T follicular helper cell (primary cell): ENCODE data around the gene SLC43A3.
"Not testable (repeated sequence)": the region's sequence is repeated elsewhere in the genome, so short reads cannot be mapped to it uniquely, and the experiment has no call there.

Experiments
- DNase-seq: peaks from one replicate; pipeline ENCODE4 v3.0.0-alpha.2; 2020; ENCODE audit warnings: low read depth

Gene SLC43A3

DNA sequence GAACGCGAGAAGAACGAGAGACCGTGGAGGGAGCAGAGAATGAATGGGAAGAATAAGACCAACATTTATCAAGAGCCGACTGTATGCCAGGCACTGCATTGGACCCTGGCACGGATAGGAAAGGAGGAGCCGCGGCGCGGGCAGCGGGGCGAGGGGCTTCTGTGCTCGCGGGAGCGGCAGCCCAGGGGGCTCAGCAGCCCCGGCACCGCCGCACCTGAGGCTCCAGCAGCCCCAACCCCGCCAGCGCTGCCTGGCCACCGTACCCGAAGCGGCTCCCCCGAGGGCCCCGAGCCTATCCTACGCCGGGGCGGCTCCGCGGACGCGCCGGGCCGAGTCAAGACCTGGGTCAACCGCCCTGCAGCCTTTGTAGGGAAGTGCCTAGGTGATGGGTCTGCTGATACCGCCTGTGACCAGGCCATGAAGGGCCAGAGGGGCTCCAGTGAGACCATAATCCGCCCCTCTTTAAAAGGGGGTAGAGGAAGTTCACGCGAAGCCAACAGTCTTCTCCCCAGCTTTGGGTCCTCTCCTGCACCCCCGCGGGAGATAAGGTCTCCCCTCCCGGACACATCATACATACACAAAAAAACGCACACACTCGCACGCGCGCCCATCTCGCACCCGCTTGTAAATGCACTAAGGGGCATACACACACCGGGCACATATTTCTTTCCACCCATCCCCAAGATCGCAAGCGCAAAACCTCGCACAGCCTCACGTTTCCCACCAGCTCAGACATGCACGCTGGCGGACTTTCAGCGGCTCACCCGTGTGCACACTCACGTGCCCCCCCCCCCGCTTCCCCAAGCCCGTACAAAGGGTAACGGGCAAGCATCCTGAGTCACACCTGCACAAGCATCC, 32.5 kb upstream of the SLC43A3 start:
- DNase-seq: no peak

DNA sequence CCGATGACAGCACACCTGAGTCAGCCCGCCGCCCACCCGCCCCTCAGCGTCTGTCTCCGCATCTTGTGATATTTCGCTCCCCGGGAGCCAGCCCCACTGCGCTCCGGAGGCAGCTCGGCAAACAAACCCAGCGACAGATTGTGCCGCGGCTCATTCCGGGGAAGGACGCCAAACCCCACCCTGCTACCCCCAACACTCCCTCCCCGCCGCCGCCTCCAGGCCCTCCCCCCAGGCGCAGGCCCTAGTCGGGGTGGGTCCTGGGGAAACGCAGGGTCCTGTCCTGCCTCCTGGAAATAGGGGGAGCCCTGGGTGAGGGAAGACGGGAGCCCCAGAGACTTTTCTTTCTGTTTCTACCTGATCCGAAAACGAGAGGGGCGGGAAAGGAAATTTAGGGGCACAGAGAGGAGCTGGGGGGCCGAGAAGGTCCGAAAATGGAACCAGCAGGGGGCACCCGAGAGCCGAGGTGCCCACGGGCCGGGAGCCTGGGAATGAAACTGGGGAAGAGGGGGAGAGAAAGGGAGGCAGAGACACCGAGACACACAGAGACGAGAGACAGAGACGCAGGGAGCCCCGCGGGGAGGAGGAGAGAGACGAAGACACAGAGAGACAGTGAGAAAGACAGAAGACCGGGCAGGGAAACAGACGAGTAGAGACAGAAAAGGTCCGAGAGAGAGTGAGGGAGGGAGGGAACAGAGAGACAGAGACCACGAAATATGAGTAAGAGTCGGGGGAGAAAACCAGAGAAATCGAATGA, 31.7 kb upstream of the SLC43A3 start:
- DNase-seq: no peak

DNA sequence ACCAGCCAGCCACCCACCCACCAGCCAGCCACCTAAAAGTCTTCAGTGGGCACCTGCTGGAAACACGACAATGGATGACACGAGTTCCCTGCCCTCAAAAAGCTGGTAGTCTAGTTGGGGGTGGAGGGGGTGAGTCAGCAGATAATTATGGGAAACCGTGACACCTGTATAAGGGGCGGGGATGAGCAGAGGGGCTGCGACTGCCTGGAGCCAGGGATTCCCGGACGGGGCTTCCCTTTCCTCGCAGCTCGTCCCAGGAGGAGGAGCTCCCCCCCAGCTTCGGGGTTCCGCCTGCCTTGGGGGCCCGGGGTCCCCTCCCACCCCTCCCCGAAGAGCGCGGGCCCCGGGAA, 31.1 kb upstream of the SLC43A3 start:
- DNase-seq: no peak

DNA sequence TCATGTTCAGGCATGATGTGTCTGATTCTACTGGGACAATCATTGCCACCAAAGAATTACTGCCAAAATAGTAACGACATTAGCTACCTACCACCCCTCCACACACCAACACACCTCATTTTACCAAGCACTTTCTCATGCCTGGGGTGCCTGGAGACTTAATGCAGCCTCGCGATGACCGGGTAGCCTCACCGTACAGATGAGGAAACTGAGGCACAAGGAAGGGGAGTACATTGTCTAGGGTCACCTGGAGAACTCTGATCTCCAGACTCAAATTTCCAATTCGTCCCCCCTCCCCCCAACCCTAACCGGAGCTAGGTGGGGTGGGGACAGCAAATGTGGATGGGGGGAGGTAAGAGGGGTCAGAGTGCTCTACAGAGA, 30.7 kb upstream of the SLC43A3 start:
- DNase-seq: no peak

DNA sequence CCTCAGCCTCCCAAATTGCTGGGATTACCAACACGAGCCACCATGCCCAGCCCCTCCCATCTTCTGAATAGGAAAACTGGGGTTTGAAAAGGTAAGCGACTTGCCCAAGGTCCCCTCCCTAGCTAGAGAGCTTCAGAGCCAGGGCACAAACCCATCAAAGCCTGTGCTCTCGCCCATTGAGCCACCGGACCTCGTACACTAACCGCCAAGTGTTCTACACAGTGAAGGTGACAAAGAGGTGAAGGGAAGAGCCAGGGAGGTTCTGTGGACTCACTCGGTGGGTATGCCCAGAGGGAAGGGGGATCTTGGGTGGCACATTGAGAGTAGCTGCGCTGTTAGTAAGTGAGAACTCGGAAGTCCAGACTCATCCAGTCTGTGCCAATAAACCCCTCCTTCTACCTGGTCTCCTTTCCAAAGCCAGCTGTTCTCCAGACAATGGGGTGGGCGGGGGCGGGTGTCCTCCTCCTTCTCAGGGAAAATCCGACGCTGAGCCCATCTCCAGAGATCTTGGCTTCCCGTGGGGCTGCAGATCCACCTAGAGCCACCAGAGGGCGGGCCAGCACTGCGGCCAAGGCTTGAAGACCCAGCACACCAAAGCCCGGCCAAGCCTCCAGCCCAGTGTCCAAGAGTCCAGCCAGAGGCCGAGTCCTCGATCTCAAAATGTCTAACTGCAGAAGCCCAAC, 30.2 kb upstream of the SLC43A3 start:
- DNase-seq: peak; percentile 52

DNA sequence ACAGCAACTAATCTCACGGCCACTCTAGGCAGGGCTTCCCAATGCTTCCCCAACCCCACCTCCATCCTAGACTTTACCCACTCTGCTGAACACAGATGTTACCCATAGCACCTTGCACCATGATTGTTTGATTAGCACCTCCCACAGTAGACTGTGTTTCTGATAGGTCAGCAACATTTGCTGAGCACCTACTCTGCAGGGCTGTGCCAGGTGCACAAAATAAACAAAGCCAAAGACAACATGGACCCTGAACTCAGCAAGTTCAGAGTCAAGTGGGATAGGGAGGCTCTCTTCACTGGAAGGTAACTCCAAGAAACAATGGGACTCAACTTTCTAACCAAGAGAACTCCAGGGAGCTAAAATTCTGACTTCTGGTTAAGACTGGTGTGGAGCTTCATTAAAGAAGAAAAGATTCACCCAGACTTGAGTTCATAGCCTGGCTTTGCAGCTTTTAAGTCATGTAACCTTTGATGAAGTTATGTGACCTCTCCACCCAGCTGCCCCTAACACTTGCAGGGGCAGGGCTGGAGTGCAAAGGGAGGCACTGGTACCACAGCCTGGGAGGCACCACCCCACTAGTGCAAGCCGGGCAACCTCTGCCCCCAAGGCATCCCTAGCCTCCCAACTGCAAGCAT, 26.7 kb upstream of the SLC43A3 start:
- no peak for DNase-seq

DNA sequence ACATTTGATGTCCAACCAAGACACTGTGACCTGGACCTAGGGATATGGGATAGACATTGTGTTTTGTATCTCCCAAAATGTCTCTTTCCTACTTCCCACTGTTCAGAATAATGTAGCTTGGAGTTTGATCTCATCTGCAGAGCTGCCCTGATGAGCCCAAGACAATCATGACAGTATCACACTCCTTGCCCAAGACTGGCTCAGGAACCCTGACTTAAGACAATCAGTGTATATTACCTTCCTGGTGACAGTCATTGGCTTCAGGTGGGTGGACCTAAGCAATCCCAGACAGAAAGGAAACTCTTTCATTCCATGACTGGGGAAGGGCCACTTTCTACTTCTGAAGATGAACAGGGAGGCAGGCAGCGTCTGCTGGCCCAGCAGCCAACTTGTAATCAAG, 19.1 kb upstream of the SLC43A3 start:
- DNase-seq: no peak

DNA sequence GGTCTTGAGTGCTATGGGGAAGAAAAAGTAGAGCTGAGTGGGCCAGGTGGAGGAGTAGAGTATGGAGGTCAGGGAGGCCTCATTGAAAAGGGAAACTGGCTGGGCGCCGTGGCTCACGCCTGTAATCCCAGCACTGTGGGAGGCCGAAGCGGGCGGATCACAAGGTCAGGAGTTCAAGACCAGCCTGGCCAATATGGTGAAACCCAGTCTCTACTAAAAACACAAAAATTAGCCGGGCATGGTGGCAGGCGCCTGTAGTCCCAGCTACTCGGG, 18.1 kb upstream of the SLC43A3 start:
- DNase-seq: not testable (repeated sequence)

DNA sequence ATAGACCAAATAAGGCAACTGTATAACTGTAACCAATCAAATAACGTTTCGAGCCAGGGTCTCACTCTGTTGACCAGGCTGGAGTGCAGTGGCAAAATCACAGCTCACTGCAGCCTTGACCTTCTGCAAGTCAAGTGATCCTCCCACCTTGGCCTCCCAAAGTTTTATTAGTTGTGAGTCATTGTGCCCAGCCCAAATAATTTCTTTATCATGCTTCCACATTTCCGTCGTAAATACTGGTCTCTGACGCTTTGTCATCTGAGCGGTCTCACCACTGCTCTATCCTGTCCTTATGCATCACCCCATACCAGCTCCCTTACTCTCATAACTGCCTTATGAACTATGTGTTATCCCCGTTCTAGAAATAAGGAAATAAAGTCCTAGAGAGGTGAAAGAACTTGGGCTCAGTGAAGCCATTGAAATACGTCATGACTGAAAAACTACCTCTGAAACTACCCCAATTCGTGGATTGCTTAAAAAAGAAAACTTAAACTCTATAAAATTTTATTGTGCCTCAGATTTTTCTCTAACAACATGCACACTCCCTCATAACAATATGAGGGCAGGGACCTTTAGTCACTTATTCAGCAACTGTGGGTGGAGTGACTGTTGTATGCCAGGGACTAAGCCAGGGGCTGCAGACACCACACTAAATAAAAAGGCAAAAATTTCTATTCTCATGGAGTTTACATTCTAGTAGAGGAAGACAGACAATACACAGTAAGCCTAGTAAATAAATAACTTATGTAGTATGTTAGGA, 17.6 kb upstream of the SLC43A3 start:
- DNase-seq: no peak

DNA sequence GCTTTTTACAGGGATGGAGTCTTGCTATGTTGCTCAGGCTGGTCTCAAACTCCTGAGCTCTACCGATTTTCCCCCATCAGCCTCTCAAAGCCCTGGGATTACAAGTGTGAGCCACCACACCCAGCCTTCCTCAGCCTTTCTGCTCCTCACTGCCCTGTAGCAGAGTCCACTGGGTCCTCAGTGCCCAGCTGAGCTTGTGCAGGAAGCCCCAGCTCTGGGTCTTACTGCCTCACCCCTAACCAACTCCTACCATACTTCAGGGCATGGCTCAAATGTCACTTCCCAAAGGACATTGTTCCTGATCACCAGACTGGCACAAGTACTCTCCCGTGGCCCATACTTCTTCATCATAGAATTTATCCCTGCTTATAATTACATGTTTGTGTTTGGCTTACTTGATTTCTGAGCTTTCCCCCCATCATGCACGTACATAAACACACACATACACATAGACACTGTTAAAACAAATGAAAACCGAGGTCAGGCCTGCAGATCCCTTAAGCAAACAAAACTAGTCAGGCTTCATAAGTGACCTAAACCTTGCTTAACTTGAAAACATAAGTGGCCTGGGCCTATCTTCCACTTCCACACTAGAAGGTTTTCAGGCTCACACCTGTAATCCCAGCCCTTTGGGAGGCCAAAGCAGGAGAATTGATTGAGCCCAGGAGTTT, 14.0 kb upstream of the SLC43A3 start:
- no peak for DNase-seq

DNA sequence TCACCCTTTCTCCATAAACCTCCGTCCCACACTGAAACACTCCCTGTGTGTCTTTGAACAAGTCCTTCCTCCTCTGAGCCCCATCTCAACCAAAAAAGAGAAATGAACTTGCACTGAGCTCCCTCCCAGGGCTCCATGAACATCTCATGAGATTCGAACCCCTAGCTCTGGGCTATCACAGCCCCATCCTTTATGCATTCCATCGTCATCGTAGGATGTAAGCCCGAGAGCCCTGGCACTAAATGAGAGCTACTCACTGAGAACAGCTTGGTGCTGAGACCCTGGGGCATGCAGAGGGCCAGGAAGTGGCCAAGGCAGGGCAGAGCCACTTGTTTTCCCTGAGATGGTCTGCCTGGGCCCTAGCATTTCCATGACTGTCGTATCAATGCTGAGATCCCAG, 12.9 kb upstream of the SLC43A3 start:
- DNase-seq: no peak

DNA sequence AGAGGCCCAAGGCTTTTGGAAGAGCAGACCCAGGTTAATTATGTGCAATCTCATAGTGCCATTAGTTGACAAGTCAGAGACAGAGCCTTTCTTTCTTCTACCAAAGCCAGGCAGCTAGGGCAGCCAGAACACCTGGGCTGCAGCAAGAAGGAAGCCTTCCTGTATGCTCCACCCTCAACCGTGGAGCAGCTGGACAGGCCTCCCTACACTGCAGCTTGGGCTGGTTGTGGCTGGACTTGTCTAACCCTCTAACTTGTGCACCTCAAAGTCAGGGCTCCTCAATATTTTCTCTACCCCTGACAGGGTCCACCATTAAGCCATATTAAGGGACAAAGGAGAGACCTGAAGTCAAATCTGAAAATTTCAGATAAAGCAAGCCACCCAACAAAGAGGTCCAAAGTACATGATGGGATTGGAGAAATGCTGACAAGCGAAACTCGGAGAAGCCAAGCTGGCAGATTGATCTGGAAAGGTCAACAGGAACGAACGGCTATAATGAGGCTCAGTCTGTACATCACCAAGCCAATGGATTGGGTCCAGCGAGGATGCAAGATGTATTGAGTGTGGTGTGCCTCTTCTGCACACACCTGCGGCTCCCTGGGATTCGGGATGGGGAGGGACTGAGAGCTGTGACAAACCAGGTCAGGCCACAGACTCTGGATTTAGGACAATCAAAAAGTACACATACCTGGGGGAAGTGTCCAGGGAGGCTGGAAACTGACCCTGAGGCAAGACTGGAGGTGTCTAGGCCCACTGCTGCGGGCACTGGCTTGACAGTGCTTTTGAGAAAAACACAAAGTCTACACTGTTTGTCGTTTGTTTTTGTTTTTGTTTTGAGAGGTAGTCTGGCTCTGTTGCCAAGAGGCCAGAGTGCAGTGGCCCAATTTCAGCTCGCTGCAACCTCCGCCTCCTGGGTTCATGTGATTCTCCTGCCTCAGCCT, 11.7 kb upstream of the SLC43A3 start:
- no peak for DNase-seq

DNA sequence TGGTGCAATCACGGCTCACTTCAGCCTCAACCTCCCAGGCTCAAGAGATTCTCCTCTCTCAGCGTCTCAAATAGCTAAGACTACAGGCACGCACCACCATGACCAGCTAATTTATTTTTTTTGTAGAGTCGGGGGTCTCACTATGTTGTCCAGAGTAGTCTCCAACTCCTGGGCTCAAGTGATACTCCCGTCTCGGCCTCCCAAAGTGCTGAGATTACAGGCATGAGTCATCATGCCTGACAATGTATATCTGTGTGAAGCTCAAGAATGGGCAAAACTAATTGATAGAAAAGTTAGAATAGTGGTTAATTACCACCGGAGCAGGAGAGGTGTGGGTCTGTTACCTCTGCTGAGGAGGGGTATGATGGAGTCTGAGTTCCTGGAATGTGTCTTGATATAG, 9.1 kb upstream of the SLC43A3 start:
- DNase-seq: no peak

DNA sequence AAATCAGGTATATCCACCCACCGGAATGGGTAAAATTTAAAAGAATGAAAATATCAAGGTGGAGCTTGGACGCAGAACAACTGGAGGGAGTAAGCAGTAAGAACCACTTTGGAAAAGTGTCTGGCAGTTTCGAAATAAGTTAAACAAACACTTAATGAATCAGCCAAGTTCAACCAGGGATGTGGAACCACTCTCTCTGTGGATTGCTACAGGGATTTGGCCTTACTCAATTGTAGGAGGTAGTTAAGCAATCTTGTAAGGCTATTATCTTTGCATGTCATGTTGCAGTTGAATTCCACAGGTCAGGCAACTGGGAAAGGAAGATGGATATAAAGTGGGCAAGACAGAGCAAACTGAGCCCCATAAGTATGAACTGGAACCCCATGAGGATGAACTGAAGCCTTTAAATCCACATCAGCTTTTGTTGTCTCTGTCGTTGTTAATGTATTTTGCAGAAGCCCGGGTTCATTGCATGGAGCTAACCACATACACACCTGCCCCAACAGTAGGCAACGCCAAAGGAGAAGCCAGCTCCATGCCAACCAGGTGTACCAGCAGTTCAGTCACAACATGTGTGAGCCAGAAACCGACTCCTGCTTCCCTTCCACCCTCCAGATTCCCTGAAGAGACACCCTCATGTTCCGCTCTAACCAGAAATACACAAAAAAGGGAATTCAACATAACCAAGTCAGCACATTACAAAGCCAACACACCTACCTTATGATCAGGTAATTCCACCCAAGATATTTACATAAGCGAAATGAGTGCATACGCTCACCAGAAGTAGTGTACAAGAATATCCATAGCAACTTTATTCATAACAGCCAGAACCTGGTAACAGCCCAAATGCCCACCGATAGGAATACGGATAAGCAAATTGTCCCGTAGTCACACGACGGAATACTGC, 8.0 kb upstream of the SLC43A3 start:
- DNase-seq: no peak

DNA sequence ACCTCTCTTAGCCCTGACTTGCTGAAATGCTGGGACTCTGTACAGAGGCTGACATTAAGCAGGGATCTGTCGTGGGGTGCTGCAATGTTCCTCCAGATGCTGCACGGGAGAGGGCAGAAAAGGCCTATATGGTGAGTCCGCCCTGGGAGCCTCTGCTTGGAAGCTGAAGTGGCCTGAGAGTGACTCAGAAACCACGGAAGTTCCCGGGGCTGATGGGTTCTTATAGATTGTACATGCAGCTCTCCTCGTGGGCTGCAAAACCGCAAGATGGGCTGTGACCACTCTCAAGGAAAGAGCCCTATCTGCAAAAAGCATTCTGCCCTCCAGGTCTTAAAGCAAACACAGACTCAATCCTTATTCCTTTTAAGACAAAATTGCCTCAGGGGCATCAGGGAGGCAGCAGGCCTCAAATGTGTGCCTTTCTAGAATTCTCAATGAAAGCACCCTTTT, 5.8 kb upstream of the SLC43A3 start:
- DNase-seq: no peak

DNA sequence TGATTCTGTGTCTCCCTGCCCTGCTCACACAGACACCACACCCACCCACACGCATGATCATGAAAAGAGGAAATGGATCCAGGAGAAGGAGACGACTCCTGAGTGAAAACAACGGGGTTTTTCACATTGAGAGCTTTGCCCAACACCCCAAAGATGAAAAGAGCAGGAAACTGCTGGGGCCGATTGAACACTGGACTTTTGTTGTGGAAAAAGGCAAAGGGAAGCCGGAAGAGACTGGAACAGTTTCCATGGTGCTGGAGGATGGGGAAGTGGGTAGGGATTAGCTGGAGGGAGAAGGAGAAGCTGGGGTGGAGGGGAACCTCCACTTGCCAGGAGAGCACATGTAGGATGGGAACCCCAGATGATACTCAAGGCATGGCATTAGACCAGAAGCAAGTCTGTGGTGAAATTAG, 5.2 kb upstream of the SLC43A3 start:
- no peak for DNase-seq

DNA sequence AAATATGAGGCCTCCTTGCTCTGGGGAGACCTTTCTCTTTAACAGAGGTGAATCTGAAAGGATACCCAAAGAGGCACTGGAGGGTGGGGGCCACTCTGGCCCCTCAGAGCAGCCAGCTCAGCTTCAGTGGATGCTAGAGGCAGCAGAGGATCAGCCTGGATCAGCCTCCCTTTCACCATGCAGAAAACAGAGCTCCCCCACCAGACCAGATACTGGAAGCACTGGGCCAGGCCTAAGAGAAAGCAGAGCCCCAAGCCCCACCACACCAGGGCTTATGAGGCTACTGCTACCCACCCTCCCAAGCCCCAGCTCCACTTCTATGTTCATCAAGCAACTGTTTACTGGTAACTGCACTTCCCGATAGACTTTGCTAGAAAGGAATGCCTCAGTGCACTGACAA, 4.0 kb upstream of the SLC43A3 start:
- DNase-seq: no peak

DNA sequence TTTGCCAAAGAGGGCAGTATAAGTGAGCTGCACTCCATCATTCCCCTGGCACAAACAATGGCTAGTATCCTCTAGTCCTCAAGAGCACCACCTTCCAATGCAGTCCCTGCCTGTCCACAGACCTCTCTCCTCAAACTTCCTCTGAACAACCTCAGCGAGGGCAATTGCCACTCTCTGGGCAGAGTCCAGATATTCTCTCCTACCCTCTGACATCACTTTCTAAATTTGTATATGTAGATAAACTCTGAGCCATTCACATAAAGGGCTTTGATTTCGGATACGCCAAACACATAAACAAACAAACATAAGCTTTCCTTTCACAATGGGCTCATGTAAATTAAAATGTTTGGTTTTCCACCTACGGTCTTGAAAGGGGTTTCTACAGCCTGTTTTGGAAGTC, 3.0 kb upstream of the SLC43A3 start:
- no peak for DNase-seq

DNA sequence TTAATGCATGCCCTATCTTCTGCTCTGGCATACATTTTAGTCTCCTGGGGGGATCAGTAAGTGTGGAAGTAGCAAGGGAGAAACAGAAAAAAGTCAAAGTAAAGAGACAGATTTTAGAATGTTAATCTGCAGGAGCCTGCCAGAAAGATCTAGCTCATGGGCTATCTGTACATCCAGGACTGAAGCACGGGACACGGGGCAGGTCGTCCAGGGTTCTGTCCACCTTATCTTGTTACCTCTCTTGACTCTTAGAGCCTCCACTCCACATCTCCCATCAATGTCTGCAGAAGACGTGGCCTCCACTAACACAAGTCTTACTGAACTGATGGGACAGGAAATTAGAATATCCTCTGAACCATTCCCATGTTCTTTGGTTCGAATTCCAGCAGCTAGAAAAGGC, 1.7 kb upstream of the SLC43A3 start:
- DNase-seq: no peak
